CD4-positive, alpha-beta T cell treated with Interleukin-21 for 1 hour (primary cell): Measurements from ENCODE around the gene VMO1.

ENCODE experiments used
- DNase-seq: peaks from one replicate; pipeline ENCODE4 v3.0.0-alpha.2; 2020

VMO1 gene

GRCh38 chr17:4751932-4752331, 34.2 kb downstream of the VMO1 start:
- no peak for DNase-seq

- DNase-seq: no peak
Observed at GRCh38 chr17:4750606-4751005, 35.6 kb downstream of the VMO1 start.

DNA sequence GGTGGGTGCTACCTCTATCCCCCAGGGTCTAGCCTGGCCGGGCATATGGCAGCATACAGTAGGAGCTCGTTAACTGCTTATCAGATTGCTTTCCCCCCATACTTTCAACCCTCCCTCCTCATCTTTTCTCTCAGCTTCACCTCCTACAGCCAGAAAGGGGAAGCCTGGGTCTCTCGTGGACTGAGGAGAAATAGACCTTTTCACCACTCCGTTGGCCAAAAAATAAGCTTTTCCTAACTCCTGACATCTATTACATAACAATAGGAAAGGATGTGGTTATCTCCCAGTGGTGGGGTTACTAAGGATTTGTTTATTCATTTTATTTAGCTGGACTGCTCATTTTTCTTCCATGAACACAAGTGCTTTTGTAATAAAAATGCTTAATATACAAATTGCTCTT, 37.5 kb downstream of the VMO1 start:
- no peak for DNase-seq

GRCh38 chr17:4747847-4748246, 38.3 kb downstream of the VMO1 start:
- peak; percentile 44 for DNase-seq

GRCh38 chr17:4744999-4745969, 40.9 kb downstream of the VMO1 start:
- DNase-seq: no peak

DNA sequence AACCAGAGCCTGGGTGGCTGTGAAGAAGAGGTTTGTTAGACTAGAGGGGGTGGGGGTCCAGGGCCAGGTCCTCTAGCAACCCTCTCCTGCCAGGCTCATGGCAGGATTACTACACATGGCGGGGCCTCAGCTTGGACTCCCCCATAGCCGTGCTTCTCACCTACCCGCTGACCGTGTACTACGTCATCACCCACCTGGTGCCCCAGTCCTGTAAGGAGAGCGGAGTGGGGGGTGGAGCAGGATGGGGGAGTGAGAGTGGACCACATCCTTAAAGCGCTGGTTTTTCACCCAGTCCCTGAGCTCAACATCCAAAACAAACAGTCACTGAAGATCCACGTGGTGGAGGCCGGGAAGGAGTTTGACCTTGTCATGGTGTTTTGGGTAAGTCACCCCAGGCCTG, 42.3 kb downstream of the VMO1 start:
- no peak for DNase-seq

- no peak for DNase-seq
Observed at GRCh38 chr17:4743216-4743615, 42.9 kb downstream of the VMO1 start.

GRCh38 chr17:4742629-4743028, 43.5 kb downstream of the VMO1 start:
- DNase-seq: no peak

- DNase-seq: no peak
Observed at GRCh38 chr17:4742133-4742532, 44.0 kb downstream of the VMO1 start.

- no peak for DNase-seq
Observed at GRCh38 chr17:4741544-4741943, 44.6 kb downstream of the VMO1 start.

DNA sequence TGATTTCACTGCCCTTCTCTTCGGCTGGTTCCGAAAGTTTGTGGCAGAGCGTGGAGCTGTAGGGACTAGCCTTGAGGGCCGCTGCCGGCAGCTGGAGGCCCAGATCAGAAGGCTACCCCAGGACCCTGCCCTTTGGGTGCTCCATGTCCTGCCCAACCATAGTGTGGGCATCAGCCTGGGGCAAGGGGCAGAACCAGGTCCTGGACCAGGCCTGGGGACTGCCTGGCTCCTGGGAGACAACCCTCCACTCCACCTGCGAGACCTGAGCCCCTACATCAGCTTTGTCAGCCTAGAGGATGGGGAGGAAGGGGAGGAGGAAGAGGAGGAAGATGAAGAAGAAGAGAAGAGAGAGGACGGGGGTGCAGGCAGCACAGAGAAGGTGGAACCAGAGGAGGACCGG, 45.6 kb downstream of the VMO1 start:
- no peak for DNase-seq

GRCh38 chr17:4740025-4740351, 46.2 kb downstream of the VMO1 start:
- no peak for DNase-seq

DNA sequence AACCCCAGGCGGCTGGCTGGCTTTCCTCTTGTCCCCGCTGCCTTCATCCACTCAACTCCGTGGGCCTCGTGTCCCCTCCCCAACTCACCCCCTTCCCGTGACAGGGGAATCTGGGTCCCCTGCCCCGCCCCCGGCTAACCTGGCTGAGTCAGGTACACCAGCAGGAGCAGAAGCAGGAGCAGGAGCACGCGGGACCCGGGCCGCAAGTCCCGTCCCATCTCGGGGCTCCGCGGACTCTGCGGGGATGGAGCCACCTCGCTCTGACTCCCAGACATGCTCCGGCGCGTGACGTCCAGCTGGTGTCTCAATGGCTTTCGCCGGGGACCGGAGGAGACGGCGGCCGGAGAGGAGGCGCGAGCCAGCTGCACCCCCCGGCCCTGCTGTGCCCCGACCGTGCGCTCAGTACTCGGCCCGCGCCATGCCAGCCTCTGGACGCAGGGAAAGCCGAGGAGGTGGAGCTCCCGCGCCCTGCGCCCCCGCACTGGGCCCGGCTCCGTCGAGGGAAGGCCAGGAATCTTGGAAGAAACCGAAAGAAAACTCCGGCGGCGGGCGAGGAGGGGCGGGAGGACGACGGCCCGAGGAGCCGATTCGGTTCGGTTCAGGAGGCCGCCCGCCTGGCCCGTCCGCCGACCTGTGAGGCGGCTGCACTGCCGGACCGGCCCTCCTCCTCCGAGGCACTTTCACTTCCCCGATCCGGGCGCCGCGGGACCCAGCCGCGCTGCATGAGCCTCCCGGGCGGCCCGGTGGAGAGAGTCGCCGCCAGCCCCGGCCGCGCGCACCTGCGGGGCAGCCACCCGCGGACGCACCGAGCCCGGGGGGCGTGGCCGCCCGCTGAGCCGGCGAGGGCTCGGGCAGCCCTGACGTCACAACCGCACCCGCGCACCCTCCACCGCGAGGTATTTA, 46.8 kb downstream of the VMO1 start, which contains the start of the genes CXCL16 and ZMYND15:
Gene CXCL16 (minus strand): TSS at position 807 of the 903 bp plus-strand sequence. CDS start 589 bp downstream, at position 218.
Gene ZMYND15 (plus strand): TSS at position 712 of the 903 bp plus-strand sequence. CDS start 716 bp downstream, outside the sequence.
- DNase-seq: peak; percentile 75

GRCh38 chr17:4738136-4739121, 47.7 kb downstream of the VMO1 start:
- peak; percentile 39 for DNase-seq

- DNase-seq: peak; percentile 28
Observed at GRCh38 chr17:4735876-4736651, 50.1 kb downstream of the VMO1 start.
